T-helper 1 cell treated with Interleukin-12 subunit alpha and Interleukin-12 subunit beta and Interleukin-4 antibody, amounts not matched to agents 30 ng/mL and 1 ng/mL, for 36 hours (primary cell): ENCODE measurements around the gene IFI27. TPM values are rescaled to one million over a fixed set of nuclear protein-coding genes. Genes with fewer than 3 reads are reported as not detected.

Experiments used
- intact Hi-C: fragments of 100-400 bp; cut with micrococcal nuclease; formaldehyde crosslinking; loops from one replicate; pipeline ENCODE4 v1.15.1; 2024
- total RNA-seq: library from RNA; stranded (reverse); gene quantifications from 2 replicates; pipeline ENCODE4 v1.2.3, GENCODE V29; 2022

IFI27 gene
- total RNA-seq, 1 donor from 2014 or later: 127 TPM

GRCh38 chr14:94124582-94125377, 14.2 kb downstream of the IFI27 start:
- intact Hi-C loops: no loop called here

- intact Hi-C loops: no loop called here
Measured at GRCh38 chr14:94125659-94126418, 15.3 kb downstream of the IFI27 start.

GRCh38 chr14:94126419-94126677, 15.8 kb downstream of the IFI27 start:
- intact Hi-C loops: no loop called here

- intact Hi-C loops: no loop called here
Measured at GRCh38 chr14:94126800-94127199, 16.3 kb downstream of the IFI27 start.

- intact Hi-C loops: no loop called here
Measured at GRCh38 chr14:94127330-94127729, 16.8 kb downstream of the IFI27 start.

GRCh38 chr14:94128216-94128839, 17.8 kb downstream of the IFI27 start:
- intact Hi-C loops: no loop called here

GRCh38 chr14:94129111-94129757, 18.7 kb downstream of the IFI27 start, which contains the start of gene IFI27L2:
Gene IFI27L2 (minus strand): TSS chr14:94129604. CDS start chr14:94129564, 40 bp downstream.
- intact Hi-C loops: loop anchor here (1.0 kb wide), 4 partner anchors 45 to 170 kb away; partner anchors contain the start of genes DDX24, IFI27L1 and PPP4R4

- intact Hi-C loops: loop anchor here (1.0 to 5.0 kb wide), 7 partner anchors 44 to 282 kb away; partner anchors contain the start of genes DDX24, IFI27L1, OTUB2 and PPP4R4
Measured at GRCh38 chr14:94129758-94130414, 19.4 kb downstream of the IFI27 start.

GRCh38 chr14:94132285-94132887, 21.9 kb downstream of the IFI27 start:
- intact Hi-C loops: loop anchor here (1.0 to 5.0 kb wide), 4 partner anchors 48 to 280 kb away; no protein-coding TSS in a partner anchor

- intact Hi-C loops: no loop called here
Measured at GRCh38 chr14:94135476-94135875, 24.9 kb downstream of the IFI27 start.

- intact Hi-C loops: loop anchor here (1.0 kb wide), 6 partner anchors 44 to 481 kb away; no protein-coding TSS in a partner anchor
Measured at GRCh38 chr14:94136575-94137331, 26.2 kb downstream of the IFI27 start.

GRCh38 chr14:94138251-94138650, 27.7 kb downstream of the IFI27 start:
- intact Hi-C loops: no loop called here

- intact Hi-C loops: no loop called here
Measured at GRCh38 chr14:94139006-94139405, 28.5 kb downstream of the IFI27 start.

GRCh38 chr14:94139421-94139820, 28.9 kb downstream of the IFI27 start:
- intact Hi-C loops: no loop called here

- intact Hi-C loops: no loop called here
Measured at GRCh38 chr14:94142247-94142646, 31.7 kb downstream of the IFI27 start.

- intact Hi-C loops: no loop called here
Measured at GRCh38 chr14:94142836-94143235, 32.3 kb downstream of the IFI27 start.

- intact Hi-C loops: no loop called here
Measured at GRCh38 chr14:94143239-94143638, 32.7 kb downstream of the IFI27 start.

GRCh38 chr14:94143711-94144110, 33.2 kb downstream of the IFI27 start:
- intact Hi-C loops: no loop called here

- intact Hi-C loops: no loop called here
Measured at GRCh38 chr14:94144765-94145164, 34.2 kb downstream of the IFI27 start.
